OCI-LY3 (cell line): ENCODE measurements around the gene PHF13.
A peak's percentile ranks its signal among the peaks of the same experiment; 100 is the strongest.

Experiments used
- H2AFZ ChIP-seq: fragments of 200-600, 300-600 bp; shearing (Covaris generic); 2 replicates; pipeline ENCODE4 v1.6.0; 2014; ENCODE audit warnings: antibody characterized with exemption, low read depth, low read length
- H3K27ac ChIP-seq: fragments of 200-600, 300-600 bp; sonication (generic); 2 replicates; pipeline ENCODE4 v1.5.1; 2014; ENCODE audit warnings: mild to moderate bottlenecking, low read length, moderate library complexity, mixed read lengths
- H3K27me3 ChIP-seq: fragments of 200-600, 300-600 bp; sonication (generic); 2 replicates; pipeline ENCODE4 v1.6.1; 2014; ENCODE audit warnings: low read depth, low read length, mixed read lengths
- H3K36me3 ChIP-seq: fragments of 200-600, 300-600 bp; sonication (generic); replicated peaks from 2 replicates; pipeline ENCODE3; 2014; ENCODE audit warnings: low read depth, low read length, mixed read lengths
- H3K4me1 ChIP-seq: fragments of 300-600, 200-600 bp; sonication (generic); 2 replicates; pipeline ENCODE4 v1.6.1; 2014; ENCODE audit warnings: low read length, mixed read lengths
- H3K4me2 ChIP-seq: fragments of 200-600, 300-600 bp; sonication (generic); 2 replicates; pipeline ENCODE4 v1.6.1; 2014; ENCODE audit warnings: low read length, mixed read lengths
- H3K4me3 ChIP-seq: fragments of 300-600, 200-600 bp; sonication (generic); 2 replicates; pipeline ENCODE4 v1.5.1; 2014; ENCODE audit warnings: antibody characterized with exemption, mild to moderate bottlenecking, low read length, moderate library complexity
- H3K79me2 ChIP-seq: fragments of 300-600, 200-600 bp; shearing (Covaris generic); 2 replicates; pipeline ENCODE4 v1.6.1; 2014; ENCODE audit warnings: mild to moderate bottlenecking, low read length, mixed read lengths
- H3K9ac ChIP-seq: fragments of 300-600, 200-600 bp; shearing (Covaris generic); 2 replicates; pipeline ENCODE4 v1.6.0; 2014; ENCODE audit warnings: mild to moderate bottlenecking, low read length, moderate library complexity
- H3K9me3 ChIP-seq: fragments of 200-600, 300-600 bp; shearing (Covaris generic); 2 replicates; pipeline ENCODE4 v1.6.1; 2014; ENCODE audit warnings: low read length, mixed read lengths; ENCODE audit not compliant: insufficient read depth
- H4K20me1 ChIP-seq: fragments of 200-600, 300-600 bp; sonication (generic); 2 replicates; pipeline ENCODE4 v1.6.1; 2016; ENCODE audit warnings: low read length, mixed read lengths; ENCODE audit not compliant: insufficient read depth
- CTCF ChIP-seq: fragments of 200-600, 300-600 bp; sonication (generic); IDR thresholded peaks from 2 replicates; pipeline ENCODE4 v1.5.1; 2014; ENCODE audit warnings: antibody characterized with exemption, low read length, low read depth
- EZH2phosphoT487 ChIP-seq: fragments of 200-600 bp; shearing (Covaris generic); IDR thresholded peaks from 2 replicates; pipeline ENCODE4 v1.6.1; 2018; ENCODE audit warnings: antibody characterized with exemption, mixed run types, low read depth

Gene PHF13

GRCh38 chr1:6624710-6625583 is 11.4 kb downstream of the PHF13 start, which contains the start of gene THAP3:
Gene THAP3 (plus strand): TSS chr1:6624868. CDS start chr1:6625219, 351 bp downstream.
- TF ChIP-seq EZH2phosphoT487, result no peak
- TF ChIP-seq CTCF, result peak; percentile 16; the same call in 1 of the 2 replicates
- H3K27me3 ChIP-seq, result no peaks in the 10 kb centered on the region
- H3K79me2 ChIP-seq, result peaks cover 25% of the 10 kb centered on the region
- no peak within 1 kb of the TSS for H3K27ac ChIP-seq
- H3K4me2 ChIP-seq, result peak within 1 kb of the TSS; percentile 86
- H3K36me3 ChIP-seq, result peaks cover 19% of the 10 kb centered on the region
- peak within 1 kb of the TSS; percentile 69 for H3K9ac ChIP-seq
- H2AFZ ChIP-seq, result no peak within 1 kb of the TSS; the same call in 1 of the 2 replicates
- H4K20me1 ChIP-seq, result peaks cover 4% of the 10 kb centered on the region; the same call in 1 of the 2 replicates
- no peaks in the 10 kb centered on the region for H3K9me3 ChIP-seq
- H3K4me1 ChIP-seq, result peaks cover 9% of the 10 kb centered on the region; the same call in 1 of the 2 replicates
- H3K4me3 ChIP-seq, result peak within 1 kb of the TSS; percentile 93

GRCh38 chr1:6625584-6626149 is 12.1 kb downstream of the PHF13 start:
- H3K9me3 ChIP-seq, result no peaks in the 10 kb centered on the region
- H3K27me3 ChIP-seq, result no peaks in the 10 kb centered on the region
- peak overlapping the region; percentile 93 for H3K4me3 ChIP-seq
- H3K4me2 ChIP-seq, result peak overlapping the region; percentile 86
- peaks cover 9% of the 10 kb centered on the region; the same call in 1 of the 2 replicates for H3K4me1 ChIP-seq
- H3K36me3 ChIP-seq, result peaks cover 14% of the 10 kb centered on the region
- no peak overlapping the region; the same call in 1 of the 2 replicates for H2AFZ ChIP-seq
- H3K79me2 ChIP-seq, result peaks cover 25% of the 10 kb centered on the region
- peaks cover 4% of the 10 kb centered on the region; the same call in 1 of the 2 replicates for H4K20me1 ChIP-seq
- H3K9ac ChIP-seq, result peak overlapping the region; percentile 69
- H3K27ac ChIP-seq, result no peak overlapping the region
- TF ChIP-seq CTCF (no peak), EZH2phosphoT487 (no peak)

- H3K9me3 ChIP-seq, result no peaks in the 10 kb centered on the region
- peaks cover 25% of the 10 kb centered on the region for H3K79me2 ChIP-seq
- no peak overlapping the region for H3K4me2 ChIP-seq
- TF ChIP-seq CTCF (no peak), EZH2phosphoT487 (no peak)
- H3K4me1 ChIP-seq, result peaks cover 9% of the 10 kb centered on the region; the same call in 1 of the 2 replicates
- H4K20me1 ChIP-seq, result peaks cover 2% of the 10 kb centered on the region; the same call in 1 of the 2 replicates
- no peaks in the 10 kb centered on the region for H3K27me3 ChIP-seq
- H3K9ac ChIP-seq, result no peak overlapping the region
- no peak overlapping the region for H3K27ac ChIP-seq
- H2AFZ ChIP-seq, result no peak overlapping the region
- H3K36me3 ChIP-seq, result peaks cover 7% of the 10 kb centered on the region
- H3K4me3 ChIP-seq, result no peak overlapping the region
Measured at GRCh38 chr1:6627031-6627430, 13.5 kb downstream of the PHF13 start.
